GM19455 (cell line): Measurements from ENCODE around the gene RBM26.

Experiments
- ATAC-seq: cut with Tn5 transposase; IDR thresholded peaks from one replicate; pipeline ENCODE4 v1.9.1; 2021; ENCODE audit not compliant: unreplicated experiment

RBM26 gene, protein sequence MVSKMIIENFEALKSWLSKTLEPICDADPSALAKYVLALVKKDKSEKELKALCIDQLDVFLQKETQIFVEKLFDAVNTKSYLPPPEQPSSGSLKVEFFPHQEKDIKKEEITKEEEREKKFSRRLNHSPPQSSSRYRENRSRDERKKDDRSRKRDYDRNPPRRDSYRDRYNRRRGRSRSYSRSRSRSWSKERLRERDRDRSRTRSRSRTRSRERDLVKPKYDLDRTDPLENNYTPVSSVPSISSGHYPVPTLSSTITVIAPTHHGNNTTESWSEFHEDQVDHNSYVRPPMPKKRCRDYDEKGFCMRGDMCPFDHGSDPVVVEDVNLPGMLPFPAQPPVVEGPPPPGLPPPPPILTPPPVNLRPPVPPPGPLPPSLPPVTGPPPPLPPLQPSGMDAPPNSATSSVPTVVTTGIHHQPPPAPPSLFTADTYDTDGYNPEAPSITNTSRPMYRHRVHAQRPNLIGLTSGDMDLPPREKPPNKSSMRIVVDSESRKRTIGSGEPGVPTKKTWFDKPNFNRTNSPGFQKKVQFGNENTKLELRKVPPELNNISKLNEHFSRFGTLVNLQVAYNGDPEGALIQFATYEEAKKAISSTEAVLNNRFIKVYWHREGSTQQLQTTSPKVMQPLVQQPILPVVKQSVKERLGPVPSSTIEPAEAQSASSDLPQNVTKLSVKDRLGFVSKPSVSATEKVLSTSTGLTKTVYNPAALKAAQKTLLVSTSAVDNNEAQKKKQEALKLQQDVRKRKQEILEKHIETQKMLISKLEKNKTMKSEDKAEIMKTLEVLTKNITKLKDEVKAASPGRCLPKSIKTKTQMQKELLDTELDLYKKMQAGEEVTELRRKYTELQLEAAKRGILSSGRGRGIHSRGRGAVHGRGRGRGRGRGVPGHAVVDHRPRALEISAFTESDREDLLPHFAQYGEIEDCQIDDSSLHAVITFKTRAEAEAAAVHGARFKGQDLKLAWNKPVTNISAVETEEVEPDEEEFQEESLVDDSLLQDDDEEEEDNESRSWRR

DNA sequence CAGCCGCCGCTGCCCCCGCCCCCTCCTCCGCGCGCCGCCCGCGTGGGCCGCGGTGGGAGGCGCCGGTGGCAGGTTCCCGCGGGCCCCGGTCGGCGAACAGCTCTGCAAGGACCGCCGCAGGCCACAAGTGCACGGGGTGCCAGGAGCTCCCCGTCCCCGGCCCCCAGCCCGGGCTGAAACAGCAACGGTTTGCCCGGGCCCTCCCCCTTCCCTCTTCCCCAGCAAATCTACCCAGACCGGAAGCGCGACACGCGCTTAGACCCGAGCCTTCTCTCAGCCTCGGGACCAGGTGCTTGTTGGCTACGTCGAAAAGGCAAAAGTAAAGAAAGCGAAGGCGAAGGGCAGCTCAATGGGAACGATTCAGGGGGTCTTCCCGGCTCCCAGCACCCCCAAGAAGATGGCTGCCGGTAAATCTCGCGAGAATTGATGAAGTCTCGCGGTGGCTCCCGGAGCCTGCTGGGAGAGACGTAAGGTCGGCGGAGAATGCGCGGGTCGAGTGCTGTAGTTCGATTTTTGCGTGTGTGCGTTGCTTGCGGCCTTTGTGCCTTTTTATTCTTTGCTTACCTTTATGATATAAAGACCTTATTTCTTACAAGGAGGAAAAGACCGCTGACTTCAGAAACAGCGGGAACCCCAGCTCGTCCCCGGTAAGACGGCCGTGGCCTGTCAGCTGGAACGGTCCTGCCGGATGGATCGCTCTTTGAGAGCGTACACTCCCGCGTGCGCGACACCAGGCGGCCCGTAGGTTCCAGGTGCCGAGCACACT is at the start of gene RBM26:
Gene RBM26, minus strand, starts transcription at position 425 of the 766 bp plus-strand sequence. CDS start 481 bp downstream, outside the sequence.
- peak; percentile 87 for ATAC-seq

DNA sequence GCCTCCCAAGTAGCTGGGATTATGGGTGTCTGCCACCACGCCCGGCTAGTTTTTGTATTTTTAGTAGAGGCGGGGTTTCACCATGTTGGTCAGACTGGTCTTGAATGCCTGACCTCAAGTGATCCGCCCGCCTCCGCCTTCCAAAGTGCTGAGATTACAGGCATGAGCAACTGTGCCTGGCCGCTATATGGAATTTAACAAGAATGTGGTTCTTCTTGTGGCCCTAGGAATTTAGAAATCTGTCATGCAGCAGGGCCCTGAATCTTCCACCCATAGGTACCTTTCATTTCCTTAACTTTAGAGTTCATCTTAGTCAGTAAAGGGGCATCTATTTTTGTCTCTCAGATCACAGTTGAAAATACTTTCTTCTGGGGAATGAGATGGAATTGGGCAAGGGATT is 49.3 kb upstream of the RBM26 start:
- no peak for ATAC-seq

DNA sequence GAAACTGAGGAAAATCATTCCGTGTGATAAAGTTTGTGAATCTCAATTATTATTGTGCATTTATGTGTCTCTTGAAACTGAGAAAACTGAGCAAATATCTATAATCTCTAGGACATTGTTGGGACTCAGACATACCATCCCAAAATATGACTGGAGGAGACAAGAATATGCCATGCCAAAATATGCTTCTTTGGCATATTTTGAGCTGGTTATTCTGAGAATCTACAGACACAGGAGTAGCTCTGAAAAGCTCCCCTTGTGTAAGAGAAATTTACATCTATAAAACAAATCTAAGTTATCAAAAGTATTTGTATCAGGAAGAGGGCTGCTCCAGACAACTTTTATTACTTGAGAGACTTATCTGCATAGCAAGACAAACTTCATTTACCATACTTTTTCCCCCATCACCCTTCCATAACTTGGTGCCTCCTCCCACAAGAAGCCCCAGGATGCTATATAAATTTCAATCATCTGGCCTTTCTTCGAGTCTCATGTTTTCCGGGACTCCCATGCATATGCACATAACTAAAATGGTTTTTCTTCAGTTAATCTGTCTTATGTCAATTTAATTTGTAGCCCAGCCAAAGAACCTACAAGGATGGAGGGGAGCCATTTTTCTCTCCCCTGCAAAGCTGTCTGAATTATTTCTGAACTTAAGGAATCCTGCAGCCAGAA is 46.3 kb upstream of the RBM26 start:
- ATAC-seq, result no peak

DNA sequence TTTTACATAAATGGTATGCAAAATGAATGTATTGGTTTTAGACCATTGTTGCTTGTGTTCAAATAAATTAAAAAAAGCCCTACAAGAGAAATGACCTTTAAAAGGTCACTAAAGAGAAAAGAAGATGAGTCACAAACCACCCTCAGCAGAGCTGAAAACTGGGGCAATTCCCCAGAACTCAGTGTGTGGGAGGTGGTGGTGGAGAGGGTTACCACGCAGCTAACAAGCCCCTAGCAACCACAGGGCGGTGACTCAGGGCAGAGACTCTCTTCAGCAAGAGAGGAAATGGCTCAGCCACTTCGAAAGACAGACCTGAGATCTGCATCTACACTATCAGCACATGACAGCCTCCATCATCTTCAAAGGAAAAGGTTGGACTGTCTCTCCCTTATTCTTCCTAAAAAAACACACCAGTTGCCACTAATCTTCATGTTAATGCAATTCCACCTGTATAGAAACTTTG is 45.5 kb upstream of the RBM26 start:
- peak; percentile 99 for ATAC-seq

DNA sequence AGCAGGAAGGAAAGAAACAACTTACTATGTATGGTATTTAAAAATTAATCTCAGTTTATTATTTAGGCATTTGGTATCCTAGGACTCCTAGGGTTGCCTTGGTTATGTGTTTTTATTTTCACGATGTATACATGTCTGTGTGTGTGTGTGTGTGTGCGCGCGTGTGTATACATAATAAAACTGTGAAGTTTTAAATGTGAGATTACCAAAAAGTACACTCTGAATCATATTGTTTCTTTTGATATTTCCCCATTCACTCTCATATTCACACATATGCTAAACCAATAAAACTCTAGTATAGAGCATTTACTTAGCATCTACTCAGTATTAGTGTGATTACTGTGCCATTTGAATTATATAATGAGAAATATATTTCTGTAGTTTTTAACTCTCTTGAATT is 44.1 kb upstream of the RBM26 start:
- ATAC-seq, result no peak

DNA sequence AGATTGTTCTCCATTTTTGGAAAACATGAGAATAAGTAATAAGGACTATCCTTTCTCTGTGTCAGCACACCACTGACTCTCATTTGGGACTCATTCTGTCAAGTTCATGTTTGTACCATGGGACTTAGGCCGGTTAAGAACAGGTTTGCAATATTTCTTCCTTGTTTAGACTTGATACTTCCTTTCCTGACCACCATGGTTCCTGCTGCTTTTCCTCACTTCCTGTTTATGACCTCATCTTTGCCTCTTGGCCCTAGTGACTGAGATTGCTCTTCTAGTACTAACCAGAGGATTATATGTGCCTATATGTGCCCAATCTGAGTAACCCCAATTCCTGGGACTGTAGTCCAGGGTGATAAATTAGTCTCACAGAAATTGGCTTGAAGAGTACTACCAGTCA is 42.4 kb upstream of the RBM26 start:
- ATAC-seq, result no peak

DNA sequence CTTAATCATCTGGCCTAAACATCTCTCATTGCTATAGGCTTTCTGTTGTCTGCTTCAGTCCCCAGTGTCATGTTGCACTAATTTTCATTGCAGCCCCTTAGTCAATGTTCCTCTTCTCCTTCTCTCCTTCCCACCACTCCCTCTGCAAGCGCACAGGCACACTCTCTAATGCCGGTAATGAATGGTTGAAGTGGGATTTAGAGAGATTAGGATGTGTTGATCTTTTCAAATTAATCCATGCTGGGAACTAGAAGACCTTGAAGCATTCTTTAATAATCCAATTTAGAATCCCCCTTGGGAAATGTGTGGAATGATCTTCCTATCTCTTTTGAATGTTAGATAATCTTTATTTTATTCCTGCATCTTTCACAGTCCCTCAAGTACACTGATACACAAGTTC is 41.7 kb upstream of the RBM26 start:
- ATAC-seq, result no peak

DNA sequence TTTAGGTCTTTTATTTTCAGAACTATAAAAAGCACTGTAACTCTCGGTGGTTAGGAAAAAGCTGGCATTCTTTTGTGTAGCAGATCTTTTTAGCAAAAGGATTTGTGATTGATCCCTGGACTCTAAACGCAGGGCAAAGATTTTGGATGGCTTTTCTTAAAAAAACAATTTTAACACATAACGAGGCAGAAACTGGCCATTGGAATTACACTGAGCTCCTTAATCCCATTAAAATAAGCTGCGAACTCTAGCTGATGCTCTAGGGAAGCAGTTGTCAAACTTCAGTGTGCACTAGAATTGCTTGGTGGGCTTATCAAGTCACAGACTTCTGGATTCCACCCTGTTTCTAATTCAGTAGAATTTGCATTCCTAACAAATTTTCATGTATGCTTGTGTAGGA is 41.1 kb upstream of the RBM26 start:
- no peak for ATAC-seq

DNA sequence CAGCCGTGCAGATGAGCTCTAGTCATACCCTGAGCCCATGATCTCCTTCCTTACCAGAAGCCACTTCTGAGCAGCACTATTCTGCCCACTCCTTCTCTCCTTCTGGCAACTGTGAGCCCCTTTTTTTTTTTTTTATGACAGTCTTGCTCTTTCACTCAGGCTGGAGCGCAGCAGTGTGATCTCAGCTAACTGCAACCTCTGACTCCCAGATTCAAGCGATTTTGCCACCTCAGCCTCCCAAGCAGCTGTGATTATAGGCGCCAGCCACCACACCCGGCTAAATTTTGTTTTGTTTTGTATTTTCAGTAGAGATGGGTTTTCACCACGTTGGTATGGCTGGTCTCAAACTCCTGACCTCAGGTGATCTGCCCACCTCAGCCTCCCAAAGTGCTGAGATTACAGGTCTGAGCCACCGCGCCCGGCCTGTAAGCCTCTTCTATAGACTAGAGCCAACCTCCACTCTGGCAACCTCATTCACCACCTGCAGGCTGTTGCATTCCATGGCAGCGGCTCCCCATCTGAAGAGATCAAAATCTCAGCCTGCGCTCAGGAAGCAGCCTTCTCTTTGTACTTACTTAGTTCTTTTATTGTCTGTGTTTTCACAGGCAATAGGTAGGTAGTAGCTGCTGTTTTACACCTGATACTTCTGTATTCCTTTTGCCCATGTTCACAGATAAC is 40.1 kb upstream of the RBM26 start:
- ATAC-seq, result no peak

DNA sequence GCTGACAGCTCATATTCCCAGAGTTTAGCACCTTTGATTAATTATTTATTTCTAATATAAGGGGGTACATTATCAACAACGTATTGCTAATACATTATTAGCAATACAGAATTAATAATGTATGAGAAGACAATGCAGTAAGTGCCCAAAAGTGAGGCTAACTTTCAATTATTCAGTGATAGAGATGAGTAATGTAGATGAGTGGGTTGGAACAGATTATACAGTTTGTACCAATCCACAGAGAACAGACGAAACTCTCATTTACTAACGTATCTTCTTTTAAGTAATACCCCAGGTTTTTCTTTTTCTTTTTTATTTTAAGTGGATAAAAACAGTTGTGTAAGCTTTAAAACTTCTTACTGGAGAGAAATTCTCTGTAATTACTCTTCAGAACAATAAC is 36.7 kb upstream of the RBM26 start:
- no peak for ATAC-seq

DNA sequence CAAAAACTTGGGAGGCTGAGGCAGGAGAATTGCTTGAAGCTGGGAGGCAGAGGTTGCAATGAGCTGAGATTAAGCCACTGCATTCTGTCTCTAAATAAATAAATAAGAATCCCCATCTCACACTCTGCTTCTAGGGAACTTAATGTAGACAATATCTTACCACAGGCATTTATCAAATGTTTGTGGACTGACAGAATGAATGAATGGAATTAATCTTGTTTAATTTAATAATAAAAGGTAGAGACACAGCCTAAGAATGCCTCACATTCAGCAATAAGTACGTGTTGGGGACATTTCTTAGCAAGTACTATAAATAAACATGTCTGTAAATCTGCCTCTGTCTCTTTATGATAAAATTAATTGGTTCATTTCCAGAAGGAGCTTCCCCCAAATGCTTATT is 36.2 kb upstream of the RBM26 start:
- no peak for ATAC-seq

DNA sequence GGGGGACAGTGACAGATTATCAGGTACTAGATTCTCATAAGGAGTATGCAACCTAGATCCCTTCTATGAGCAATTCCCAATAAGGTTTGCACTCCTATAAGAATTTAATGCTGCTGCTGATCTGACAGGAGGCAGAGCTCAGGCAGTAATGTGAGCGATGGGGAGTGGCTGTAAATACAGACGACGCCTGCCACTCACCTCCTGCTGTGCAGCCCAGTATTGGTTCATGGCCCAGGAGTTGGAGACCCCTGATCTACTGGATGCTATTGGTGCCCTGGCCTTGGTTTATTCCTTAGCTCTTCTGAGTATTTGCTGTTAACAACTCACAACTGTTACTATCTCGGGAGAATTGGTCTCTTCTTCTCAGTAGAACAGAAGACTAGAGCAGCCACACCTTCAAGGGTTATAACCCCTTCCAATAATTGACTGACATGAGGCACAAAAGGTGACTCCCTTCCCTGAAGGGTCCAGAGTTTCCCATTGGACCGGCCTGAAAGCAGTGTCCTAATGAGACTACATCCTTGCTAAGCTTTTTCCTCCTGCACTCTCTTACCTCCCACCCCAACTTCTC is 35.0 kb upstream of the RBM26 start:
- no peak for ATAC-seq

DNA sequence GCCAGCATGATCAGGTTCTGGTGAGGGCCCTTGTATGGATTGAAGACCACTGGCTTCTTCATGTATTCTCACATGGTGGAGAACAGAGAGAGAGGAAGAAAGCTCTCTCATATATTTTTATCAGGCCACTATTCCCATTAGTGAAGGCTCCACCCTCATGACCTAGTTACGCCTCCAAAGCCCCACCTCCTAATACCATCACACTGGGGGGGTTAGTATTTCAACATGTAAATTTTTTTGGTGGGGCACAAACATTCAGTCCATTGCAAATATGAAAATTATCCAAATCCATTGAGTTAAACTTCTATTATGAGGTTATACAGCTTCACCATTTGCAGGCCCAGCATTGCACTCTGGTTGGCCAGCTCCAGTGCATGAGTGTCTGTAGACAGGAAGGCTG is 33.2 kb upstream of the RBM26 start:
- no peak for ATAC-seq

DNA sequence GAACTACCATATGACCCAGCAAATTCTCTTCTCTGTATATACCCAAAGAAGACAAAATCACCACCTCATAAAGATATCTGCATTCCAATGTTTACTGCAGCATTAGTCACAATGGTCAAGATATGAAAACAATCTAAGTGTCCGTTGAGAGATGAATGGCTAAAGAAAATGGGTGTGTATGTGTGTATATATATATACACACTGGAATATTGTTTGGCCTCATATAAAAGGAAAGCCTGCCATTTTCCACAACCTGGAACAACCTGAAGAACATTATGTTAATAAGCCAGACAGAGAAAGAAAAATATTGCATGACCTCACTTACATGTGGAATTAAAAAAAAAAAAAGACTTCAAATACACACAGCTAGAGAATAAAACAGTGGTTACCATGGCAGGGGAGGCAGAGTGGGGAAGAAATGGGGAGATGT is 29.5 kb upstream of the RBM26 start:
- no peak for ATAC-seq

DNA sequence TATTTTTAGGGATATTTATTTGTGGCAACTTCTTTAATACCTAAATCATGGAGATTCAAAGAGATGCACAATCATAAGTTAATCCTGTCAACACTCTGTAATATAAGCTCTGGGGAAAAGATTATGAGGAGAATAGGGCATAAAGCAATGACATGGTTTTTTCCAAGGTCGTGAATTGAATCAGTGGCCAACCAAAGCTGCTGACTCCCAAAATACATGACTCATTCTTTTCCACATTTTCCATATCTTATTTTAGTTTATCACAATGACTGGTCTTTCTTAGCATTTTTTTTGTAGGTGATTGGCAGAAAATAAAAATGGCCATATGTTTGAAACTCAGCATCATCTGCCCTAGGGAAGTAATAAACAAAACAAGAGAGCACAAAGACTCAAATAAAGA is 28.5 kb upstream of the RBM26 start:
- no peak for ATAC-seq

DNA sequence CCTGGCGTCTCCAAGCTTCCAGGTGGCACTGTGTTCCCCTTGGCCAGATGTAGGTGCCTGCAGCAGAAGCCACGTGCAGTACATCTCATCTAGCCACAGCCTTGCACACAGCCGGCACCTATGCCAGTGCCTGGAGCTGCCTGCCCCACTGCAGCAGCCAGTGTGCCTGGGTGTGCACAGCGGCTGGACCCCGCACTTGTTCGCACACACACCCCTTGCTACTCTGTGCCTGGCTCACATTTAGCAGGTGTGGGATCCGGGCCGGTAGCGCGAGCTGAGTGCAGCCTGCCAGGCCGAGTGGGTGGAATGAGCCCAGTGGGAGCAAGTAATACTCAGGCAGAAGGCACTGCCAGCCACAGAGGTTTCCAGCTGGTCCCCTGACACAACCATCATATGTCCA is 26.9 kb upstream of the RBM26 start:
- ATAC-seq, result no peak

DNA sequence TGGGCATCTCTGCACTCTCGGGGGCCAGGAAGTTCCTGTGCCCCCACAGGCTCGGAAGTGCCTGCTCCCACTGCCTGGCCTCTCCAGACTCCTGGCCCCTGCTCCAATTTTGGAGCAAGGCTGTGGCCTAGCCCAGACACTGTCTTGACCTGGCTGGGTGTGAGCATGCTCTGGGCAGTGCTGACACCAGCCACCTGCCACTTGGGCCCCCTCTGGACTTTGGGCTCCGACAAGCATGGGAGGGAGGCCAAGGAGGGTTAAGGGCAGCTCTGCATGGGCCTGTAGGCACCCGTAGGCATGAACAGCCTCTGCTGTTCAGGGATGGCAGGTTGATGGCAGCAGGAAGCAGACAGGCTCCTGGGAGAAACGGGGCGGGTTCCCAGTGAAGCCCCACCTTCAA is 26.0 kb upstream of the RBM26 start:
- ATAC-seq, result no peak

DNA sequence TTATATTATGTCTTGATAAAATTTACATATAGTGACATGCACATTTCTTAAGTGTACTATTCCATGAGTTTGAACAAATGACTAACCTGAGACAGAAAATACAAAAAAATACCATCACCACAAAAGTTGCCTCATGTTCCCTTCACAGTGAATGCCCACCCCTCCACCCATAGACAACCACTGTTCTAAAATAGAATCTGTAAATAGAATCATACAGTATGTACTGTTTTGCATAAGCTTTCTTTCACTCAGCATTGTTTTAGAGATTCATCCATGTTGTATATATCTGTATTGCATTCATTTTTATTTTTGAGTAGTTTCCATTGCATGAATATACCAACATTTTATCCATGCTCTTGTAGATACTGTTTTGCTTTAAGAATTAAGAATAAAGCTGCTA is 23.3 kb upstream of the RBM26 start:
- no peak for ATAC-seq

DNA sequence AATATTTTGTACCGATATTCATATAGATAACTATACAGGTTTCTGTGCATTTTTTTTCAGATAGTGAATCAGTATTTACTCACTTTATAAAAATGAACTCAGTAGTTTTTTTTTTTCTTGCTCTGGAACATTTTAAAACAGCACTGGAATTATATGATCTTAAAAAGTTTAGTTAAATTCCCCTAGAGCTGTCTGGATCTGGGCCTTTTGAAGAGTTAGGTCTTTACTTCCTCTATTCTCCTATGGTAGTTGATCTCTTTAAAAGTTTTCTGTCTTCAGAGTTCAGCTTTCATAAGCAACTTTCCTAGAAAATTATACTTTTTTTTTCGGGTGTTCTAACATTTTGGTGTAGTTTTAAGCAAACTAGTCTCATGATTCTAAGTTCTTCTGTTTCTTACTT is 21.8 kb upstream of the RBM26 start:
- no peak for ATAC-seq

DNA sequence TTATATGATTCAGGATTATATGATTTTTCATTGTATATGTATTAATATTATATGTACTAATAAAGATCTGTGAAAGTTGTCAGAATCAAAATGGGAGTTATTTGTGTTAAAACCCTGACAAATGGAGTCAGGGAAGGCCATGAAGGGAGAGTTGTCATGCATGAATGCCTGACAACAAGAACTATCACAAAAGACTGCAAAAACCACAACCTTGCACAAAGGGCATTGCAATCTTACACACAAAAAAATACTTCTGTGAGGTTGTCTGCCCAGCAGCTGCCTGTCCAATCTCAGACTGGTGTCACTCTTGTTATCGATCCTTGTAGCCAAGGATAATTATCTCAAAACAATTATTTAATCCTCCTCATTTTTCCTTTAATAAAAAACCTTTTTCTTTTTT is 21.2 kb upstream of the RBM26 start:
- ATAC-seq, result no peak
